PC-3 (cell line): ENCODE measurements around the gene NKD1. TPM values are rescaled to one million over a fixed set of nuclear protein-coding genes. Genes with fewer than 3 reads are reported as not detected.

Source experiments
- ATAC-seq: fragments of 200-7000 bp; cut with Tn5 transposase; 2 replicates; pipeline ENCODE4 v1.9.1; 2020; ENCODE audit warnings: mild to moderate bottlenecking, moderate library complexity
- BruUV-seq: library from RNA; stranded (reverse); fragments of 400-500 nt; replicated peaks from 2 replicates; lab custom pipeline; 2021; lab: Mats Ljungman, UMichigan
- CTCF ChIA-PET: fragments of 300-600 bp; sonication (Branson Sonifier 250); formaldehyde crosslinking; loops from one replicate; lab custom pipeline; 2022; ENCODE audit warnings: antibody characterized with exemption; lab: Charles Lee
- POLR2A ChIA-PET: fragments of 300-600 bp; sonication (Branson Sonifier 250); formaldehyde crosslinking; loops from one replicate; lab custom pipeline; 2022; ENCODE audit warnings: antibody characterized with exemption; ENCODE audit not compliant: unreplicated experiment; lab: Charles Lee
- DNase-seq: peaks from one replicate; pipeline ENCODE4 v3.0.0-alpha.2; 2015
- H2AFZ ChIP-seq: fragments of 300-600 bp; sonication (generic); 2 replicates; pipeline ENCODE4 v1.6.0; 2016; ENCODE audit warnings: antibody characterized with exemption, low read length
- H3F3A ChIP-seq: fragments of 300-600 bp; sonication (generic); one replicate; pipeline ENCODE4 v1.6.0; 2017; ENCODE audit warnings: antibody characterized with exemption, low read length, control low read depth, mild to moderate bottlenecking; ENCODE audit not compliant: unreplicated experiment
- H3K27ac ChIP-seq: fragments of 300-600 bp; sonication (generic); 2 replicates; pipeline ENCODE4 v1.5.1; 2016; ENCODE audit warnings: mild to moderate bottlenecking, low read length
- H3K27me3 ChIP-seq: fragments of 300-600 bp; sonication (generic); 2 replicates; pipeline ENCODE4 v1.6.1; 2016; ENCODE audit warnings: low read length, mixed read lengths
- H3K36me3 ChIP-seq: fragments of 300-600 bp; sonication (generic); 2 replicates; pipeline ENCODE4 v1.6.1; 2016; ENCODE audit warnings: low read depth, mixed run types, low read length, mixed read lengths
- H3K4me1 ChIP-seq: fragments of 300-600 bp; sonication (generic); 2 replicates; pipeline ENCODE4 v1.5.1; 2016; ENCODE audit warnings: low read length; ENCODE audit not compliant: insufficient read depth
- H3K4me2 ChIP-seq: fragments of 300-600 bp; sonication (generic); 2 replicates; pipeline ENCODE4 v1.6.0; 2016; ENCODE audit warnings: low read length
- H3K4me3 ChIP-seq: fragments of 300-600 bp; sonication (generic); 2 replicates; pipeline ENCODE4 v1.5.1; 2016; ENCODE audit warnings: mild to moderate bottlenecking, low read length, mixed read lengths
- H3K79me2 ChIP-seq: fragments of 300-600 bp; sonication (generic); 2 replicates; pipeline ENCODE4 v1.6.1; 2017; ENCODE audit warnings: low read length, mixed read lengths
- H3K9ac ChIP-seq: fragments of 300-600 bp; sonication (generic); 2 replicates; pipeline ENCODE4 v1.6.0; 2016; ENCODE audit warnings: mild to moderate bottlenecking, low read length
- H3K9me2 ChIP-seq: fragments of 300-600 bp; sonication (generic); replicated peaks from 2 replicates; pipeline ENCODE4 v1.6.1; 2016; ENCODE audit warnings: mixed run types, low read length, mixed read lengths
- H3K9me3 ChIP-seq: fragments of 300-600 bp; sonication (generic); 2 replicates; pipeline ENCODE4 v1.6.1; 2016; ENCODE audit warnings: low read length, mixed read lengths
- H4K20me1 ChIP-seq: fragments of 300-600 bp; sonication (generic); 2 replicates; pipeline ENCODE4 v1.6.1; 2016; ENCODE audit warnings: low read length, mixed read lengths
- CTCF ChIP-seq: fragments of 300-600 bp; sonication (generic); conservative IDR thresholded peaks from 2 replicates; pipeline ENCODE4 v1.5.1; 2017; ENCODE audit warnings: antibody characterized with exemption, low read depth, mild to moderate bottlenecking, low read length
- EZH2 ChIP-seq: fragments of 300-600 bp; sonication (generic); IDR thresholded peaks from one replicate; pipeline ENCODE4 v1.6.1; 2017; ENCODE audit warnings: antibody characterized with exemption, mild to moderate bottlenecking, low read length; ENCODE audit not compliant: unreplicated experiment
- EZH2phosphoT487 ChIP-seq: fragments of 300-600 bp; sonication (generic); IDR thresholded peaks from 2 replicates; pipeline ENCODE4 v1.6.1; 2018; ENCODE audit warnings: mild to moderate bottlenecking, antibody characterized with exemption, low read length, borderline replicate concordance
- intact Hi-C: fragments of 100-400 bp; cut with micrococcal nuclease; formaldehyde crosslinking; loops from 2 replicates; pipeline ENCODE4 v1.9.0; 2023
- total RNA-seq: library from RNA; depleted of rRNA; stranded (reverse); fragments of >200 nt; gene quantifications from 2 replicates; pipeline ENCODE4 v1.2.3, GENCODE V29; 2014

The NKD1 gene
- total RNA-seq, 1 experiment from 2014 or later, result 0.07 TPM

- ATAC-seq (no peak), DNase-seq (no peak)
- H3K79me2 ChIP-seq, result no peaks in the 10 kb centered on the region
- no peaks in the 10 kb centered on the region for H4K20me1 ChIP-seq
- H3K9me3 ChIP-seq, result no peaks in the 10 kb centered on the region
- CTCF ChIA-PET, result no interaction called here
- TF ChIP-seq EZH2phosphoT487 (no peak), EZH2 (no peak), CTCF (no peak)
- no TSS peak for BruUV-seq
- no peaks in the 10 kb centered on the region for H3K9me2 ChIP-seq
- no peak overlapping the region for H3K4me3 ChIP-seq
- H3K9ac ChIP-seq, result no peak overlapping the region
- intact Hi-C loops, result no loop called here
- peaks cover 5% of the 10 kb centered on the region; the same call in 1 of the 2 replicates for H3K4me1 ChIP-seq
- no peaks in the 10 kb centered on the region for H3F3A ChIP-seq
- no peak overlapping the region for H3K4me2 ChIP-seq
- no peaks in the 10 kb centered on the region for H3K36me3 ChIP-seq
- H3K27ac ChIP-seq, result no peak overlapping the region
- no peaks in the 10 kb centered on the region for H3K27me3 ChIP-seq
- POLR2A ChIA-PET, result no interaction called here
- H2AFZ ChIP-seq, result no peak overlapping the region
These were observed 57.7 kb downstream of the NKD1 start for GRCh38 chr16:50605733-50606430.

GRCh38 chr16:50606431-50607050 is 58.3 kb downstream of the NKD1 start:
- ATAC-seq (no peak), DNase-seq (no peak)
- ChIA-PET POLR2A (no interaction called here), CTCF (no interaction called here)
- Histone ChIP-seq H3K4me1 (peaks cover 5% of the 10 kb centered on the region; the same call in 1 of the 2 replicates), H3K9me3 (no peaks in the 10 kb centered on the region), H3K4me2 (no peak overlapping the region), H3K9me2 (no peaks in the 10 kb centered on the region), H3F3A (no peaks in the 10 kb centered on the region), H2AFZ (no peak overlapping the region), H3K27ac (no peak overlapping the region), H3K4me3 (no peak overlapping the region), H3K9ac (no peak overlapping the region), H3K27me3 (no peaks in the 10 kb centered on the region), H3K79me2 (no peaks in the 10 kb centered on the region), H3K36me3 (no peaks in the 10 kb centered on the region), H4K20me1 (no peaks in the 10 kb centered on the region)
- TF ChIP-seq CTCF (no peak), EZH2phosphoT487 (no peak), EZH2 (no peak)
- intact Hi-C loops, result no loop called here
- BruUV-seq, result no TSS peak

DNA sequence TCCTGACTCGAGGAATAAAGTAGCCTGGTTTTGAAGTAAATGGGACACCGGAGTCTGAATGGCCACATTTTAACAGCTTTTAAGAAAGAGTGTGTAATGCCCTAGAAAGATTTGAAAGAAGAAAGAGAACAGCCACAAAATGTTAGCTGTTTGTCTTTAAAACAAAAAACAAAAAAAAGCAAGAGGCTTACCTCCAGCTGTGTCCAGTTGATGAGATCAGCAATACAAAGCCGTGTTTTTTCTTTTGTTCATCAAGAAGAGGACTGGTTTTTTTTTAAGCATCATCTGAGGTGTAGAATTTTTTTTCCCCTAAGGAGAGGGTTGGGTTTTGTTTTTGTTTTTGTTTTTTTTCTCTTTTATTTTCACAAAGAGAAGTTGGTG is 58.8 kb downstream of the NKD1 start:
- Histone ChIP-seq H4K20me1 (no peaks in the 10 kb centered on the region), H3K9me3 (no peaks in the 10 kb centered on the region), H3K4me3 (no peak overlapping the region), H3K79me2 (no peaks in the 10 kb centered on the region), H3K36me3 (no peaks in the 10 kb centered on the region), H3K27ac (no peak overlapping the region), H3F3A (no peaks in the 10 kb centered on the region), H3K4me2 (no peak overlapping the region), H3K4me1 (peaks cover 5% of the 10 kb centered on the region; the same call in 1 of the 2 replicates), H3K27me3 (no peaks in the 10 kb centered on the region), H3K9me2 (no peaks in the 10 kb centered on the region), H2AFZ (no peak overlapping the region), H3K9ac (no peak overlapping the region)
- DNase-seq (no peak), ATAC-seq (no peak)
- ChIA-PET CTCF (no interaction called here), POLR2A (no interaction called here)
- no TSS peak for BruUV-seq
- intact Hi-C loops, result no loop called here
- TF ChIP-seq CTCF (no peak), EZH2phosphoT487 (no peak), EZH2 (no peak)
